OCI-LY1 (cell line): ENCODE data around the gene AFF4.
"Not testable (repeated sequence)": the region's sequence is repeated elsewhere in the genome, so short reads cannot be mapped to it uniquely, and the experiment has no call there.

ENCODE experiments used
- H2AFZ ChIP-seq: fragments of 200-600 bp; sonication (generic), shearing (Covaris generic); 2 replicates; pipeline ENCODE4 v1.6.0; 2014; ENCODE audit warnings: antibody characterized with exemption, mild to moderate bottlenecking, low read length
- H3F3A ChIP-seq: fragments of 200-600 bp; sonication (generic), shearing (Covaris generic); 2 replicates; pipeline ENCODE4 v1.6.0; 2014; ENCODE audit warnings: mild to moderate bottlenecking, antibody characterized with exemption, low read length, moderate library complexity; ENCODE audit not compliant: insufficient read depth
- H3K27ac ChIP-seq: fragments of 200-600 bp; sonication (generic); 2 replicates; pipeline ENCODE4 v1.5.1; 2014; ENCODE audit warnings: low read length, mixed run types, mild to moderate bottlenecking, low read depth; ENCODE audit not compliant: poor library complexity, severe bottlenecking
- H3K27me3 ChIP-seq: fragments of 200-600 bp; sonication (generic); 2 replicates; pipeline ENCODE4 v1.6.0; 2014; ENCODE audit warnings: antibody characterized with exemption, mild to moderate bottlenecking, low read length, moderate library complexity; ENCODE audit not compliant: insufficient read depth
- H3K36me3 ChIP-seq: fragments of 200-600 bp; sonication (generic); 2 replicates; pipeline ENCODE4 v1.6.1; 2014; ENCODE audit warnings: mild to moderate bottlenecking, antibody characterized with exemption, low read length, moderate library complexity, mixed read lengths; ENCODE audit not compliant: insufficient read depth
- H3K4me1 ChIP-seq: fragments of 200-600 bp; sonication (generic); 2 replicates; pipeline ENCODE4 v1.5.1; 2014; ENCODE audit warnings: mild to moderate bottlenecking, low read length, moderate library complexity; ENCODE audit not compliant: insufficient read depth, severe bottlenecking
- H3K4me2 ChIP-seq: fragments of 200-600 bp; sonication (generic), shearing (Covaris generic); 2 replicates; pipeline ENCODE4 v1.6.1; 2014; ENCODE audit warnings: low read length
- H3K4me3 ChIP-seq: fragments of 200-600 bp; sonication (generic); 2 replicates; pipeline ENCODE4 v1.5.1; 2014; ENCODE audit warnings: low read length, low read depth, mild to moderate bottlenecking, mixed read lengths; ENCODE audit not compliant: poor library complexity, severe bottlenecking
- H3K79me2 ChIP-seq: fragments of 200-600 bp; shearing (Covaris generic); 2 replicates; pipeline ENCODE4 v1.6.1; 2016; ENCODE audit warnings: mixed run types, low read length, mixed read lengths; ENCODE audit not compliant: insufficient read depth
- H3K9ac ChIP-seq: fragments of 200-600 bp; sonication (generic), shearing (Covaris generic); 2 replicates; pipeline ENCODE4 v1.6.1; 2014; ENCODE audit warnings: mild to moderate bottlenecking, low read length, mixed read lengths
- H3K9me2 ChIP-seq: fragments of 200-600 bp; sonication (generic), shearing (Covaris generic); 2 replicates; pipeline ENCODE4 v1.6.1; 2014; ENCODE audit warnings: low read depth, mild to moderate bottlenecking, low read length, mixed read lengths
- H3K9me3 ChIP-seq: fragments of 200-600 bp; shearing (Covaris generic); 2 replicates; pipeline ENCODE4 v1.6.1; 2014; ENCODE audit warnings: low read length, mixed read lengths
- H4K20me1 ChIP-seq: fragments of 200-600 bp; sonication (generic), shearing (Covaris generic); 2 replicates; pipeline ENCODE4 v1.6.0; 2016; ENCODE audit warnings: mild to moderate bottlenecking, low read length; ENCODE audit not compliant: insufficient read depth
- EZH2 ChIP-seq: fragments of 200-600 bp; sonication (generic), shearing (Covaris generic); IDR thresholded peaks from 2 replicates; pipeline ENCODE4 v1.8.0; 2017; ENCODE audit warnings: borderline replicate concordance, mixed run types, mild to moderate bottlenecking, antibody characterized with exemption, low read length, moderate library complexity, mixed read lengths
- TF ChIP-seq, protein P1 (sequence below): fragments of 200-600 bp; sonication (generic), shearing (Covaris generic); IDR thresholded peaks from 2 replicates; pipeline ENCODE4 v1.5.1; 2017; ENCODE audit warnings: mild to moderate bottlenecking, antibody characterized with exemption, low read length, moderate library complexity, mixed read lengths

The AFF4 gene

DNA sequence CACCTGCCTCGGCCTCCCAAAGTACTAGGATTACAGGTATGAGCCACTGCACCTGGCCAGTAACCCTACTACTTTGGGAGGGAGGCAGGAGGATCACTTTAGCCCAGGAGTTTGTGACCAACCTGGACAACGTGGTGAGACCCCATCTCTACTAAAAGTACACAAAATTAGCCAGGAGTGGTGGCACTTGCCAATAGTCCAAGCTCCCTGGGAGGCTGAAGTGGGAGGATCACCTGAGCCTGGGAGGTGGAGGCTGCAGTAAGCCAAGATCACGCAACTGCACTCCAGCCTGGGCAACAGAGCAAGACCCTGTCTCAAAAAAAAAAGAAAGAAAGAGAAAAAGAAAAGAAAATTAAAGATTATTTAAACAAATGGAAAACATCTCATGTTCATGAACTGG lies 107.4 kb downstream of the AFF4 start:
- H3K9me2 ChIP-seq: no peaks in the 10 kb centered on the region
- no peaks in the 10 kb centered on the region for H3K79me2 ChIP-seq
- no peak for TF ChIP-seq EZH2
- TF ChIP-seq, protein P1, sequence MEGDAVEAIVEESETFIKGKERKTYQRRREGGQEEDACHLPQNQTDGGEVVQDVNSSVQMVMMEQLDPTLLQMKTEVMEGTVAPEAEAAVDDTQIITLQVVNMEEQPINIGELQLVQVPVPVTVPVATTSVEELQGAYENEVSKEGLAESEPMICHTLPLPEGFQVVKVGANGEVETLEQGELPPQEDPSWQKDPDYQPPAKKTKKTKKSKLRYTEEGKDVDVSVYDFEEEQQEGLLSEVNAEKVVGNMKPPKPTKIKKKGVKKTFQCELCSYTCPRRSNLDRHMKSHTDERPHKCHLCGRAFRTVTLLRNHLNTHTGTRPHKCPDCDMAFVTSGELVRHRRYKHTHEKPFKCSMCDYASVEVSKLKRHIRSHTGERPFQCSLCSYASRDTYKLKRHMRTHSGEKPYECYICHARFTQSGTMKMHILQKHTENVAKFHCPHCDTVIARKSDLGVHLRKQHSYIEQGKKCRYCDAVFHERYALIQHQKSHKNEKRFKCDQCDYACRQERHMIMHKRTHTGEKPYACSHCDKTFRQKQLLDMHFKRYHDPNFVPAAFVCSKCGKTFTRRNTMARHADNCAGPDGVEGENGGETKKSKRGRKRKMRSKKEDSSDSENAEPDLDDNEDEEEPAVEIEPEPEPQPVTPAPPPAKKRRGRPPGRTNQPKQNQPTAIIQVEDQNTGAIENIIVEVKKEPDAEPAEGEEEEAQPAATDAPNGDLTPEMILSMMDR: no peak
- H3K4me1 ChIP-seq: no peaks in the 10 kb centered on the region
- H3K9ac ChIP-seq: no peak overlapping the region
- no peak overlapping the region for H3K27ac ChIP-seq
- no peaks in the 10 kb centered on the region for H3F3A ChIP-seq
- no peak overlapping the region for H3K4me2 ChIP-seq
- no peaks in the 10 kb centered on the region for H3K36me3 ChIP-seq
- H3K27me3 ChIP-seq: no peaks in the 10 kb centered on the region; the same call in 1 of the 2 replicates
- H4K20me1 ChIP-seq: no peaks in the 10 kb centered on the region
- H3K9me3 ChIP-seq: no peaks in the 10 kb centered on the region
- H2AFZ ChIP-seq: no peak overlapping the region
- no peak overlapping the region for H3K4me3 ChIP-seq

DNA sequence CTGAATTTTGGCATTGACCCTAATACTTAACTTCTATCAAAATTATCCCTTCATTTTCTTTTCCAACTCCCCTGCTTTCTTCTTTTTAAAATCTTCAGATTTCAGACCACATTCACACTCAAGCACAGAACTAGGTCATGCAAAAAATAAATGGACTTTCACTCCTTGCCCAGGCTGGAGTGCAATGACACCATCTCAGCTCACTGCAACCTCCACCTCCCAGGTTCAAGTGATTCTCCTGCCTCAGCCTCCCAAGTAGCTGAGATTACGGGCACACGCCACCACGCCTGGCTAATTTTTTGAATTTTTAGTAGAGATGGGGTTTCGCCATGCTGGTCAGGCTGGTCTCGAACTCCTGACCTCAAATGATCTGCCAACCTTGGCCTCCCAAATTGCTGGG lies 108.4 kb downstream of the AFF4 start:
- H4K20me1 ChIP-seq, H3K9me3 ChIP-seq, H3K27ac ChIP-seq: not testable (repeated sequence)

DNA sequence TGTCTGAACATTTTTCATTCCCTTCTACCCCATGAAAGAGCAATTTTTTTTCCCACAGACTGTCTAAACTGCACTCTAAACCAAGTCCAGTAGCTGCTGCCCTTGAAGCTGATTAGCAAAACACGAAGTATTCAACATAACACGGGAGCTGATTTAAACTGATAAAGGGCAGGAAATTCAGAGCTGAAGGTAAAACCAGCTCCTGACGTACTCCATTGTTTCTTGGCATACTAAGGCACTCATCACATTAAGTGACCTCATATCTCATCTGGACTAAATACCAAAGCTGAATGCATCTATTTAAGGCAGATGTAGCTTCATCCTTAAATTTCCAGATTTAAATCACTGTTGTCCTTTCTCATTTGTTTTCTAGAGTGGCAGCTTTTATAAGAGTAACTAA lies 109.1 kb downstream of the AFF4 start:
- H3K9ac ChIP-seq: no peak overlapping the region
- no peaks in the 10 kb centered on the region for H3K36me3 ChIP-seq
- H3F3A ChIP-seq: no peaks in the 10 kb centered on the region
- H4K20me1 ChIP-seq: no peaks in the 10 kb centered on the region
- no peaks in the 10 kb centered on the region for H3K9me2 ChIP-seq
- H3K4me2 ChIP-seq: no peak overlapping the region
- H3K27me3 ChIP-seq: no peaks in the 10 kb centered on the region; the same call in 1 of the 2 replicates
- no peak overlapping the region for H2AFZ ChIP-seq
- H3K4me3 ChIP-seq: no peak overlapping the region
- no peaks in the 10 kb centered on the region for H3K4me1 ChIP-seq
- H3K27ac ChIP-seq: no peak overlapping the region
- TF ChIP-seq EZH2: no peak
- TF ChIP-seq, protein P1: no peak
- no peaks in the 10 kb centered on the region for H3K79me2 ChIP-seq
- no peaks in the 10 kb centered on the region for H3K9me3 ChIP-seq

More for the DNA sequence above, 108.4 kb downstream of the AFF4 start:
- H3K4me2 ChIP-seq, H3K9me2 ChIP-seq, H3F3A ChIP-seq, H3K27me3 ChIP-seq, H3K9ac ChIP-seq, H2AFZ ChIP-seq, H3K36me3 ChIP-seq, H3K4me1 ChIP-seq, H3K79me2 ChIP-seq, H3K4me3 ChIP-seq: not testable (repeated sequence)

DNA sequence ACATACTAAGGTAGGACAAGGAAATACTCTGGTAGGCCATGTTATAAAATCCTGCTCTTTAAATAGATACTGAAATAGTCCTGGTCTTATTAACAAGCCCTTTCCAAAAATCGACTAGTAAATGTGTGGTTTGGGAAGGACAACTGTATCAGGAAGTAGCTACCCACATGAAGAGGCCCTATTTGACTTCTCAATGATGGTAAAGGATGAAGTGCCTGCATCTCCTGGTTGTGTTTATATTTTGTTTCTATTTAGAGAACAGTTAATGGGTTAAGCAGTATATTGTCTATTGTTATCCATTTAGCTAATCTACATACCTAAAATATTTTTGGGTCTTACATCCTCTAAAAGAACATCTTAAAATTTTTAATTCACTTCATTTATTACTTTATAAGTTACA lies 109.6 kb downstream of the AFF4 start:
- H3K9ac ChIP-seq: no peak overlapping the region
- no peaks in the 10 kb centered on the region for H3K4me1 ChIP-seq
- H3F3A ChIP-seq: no peaks in the 10 kb centered on the region
- no peak overlapping the region for H3K27ac ChIP-seq
- no peak overlapping the region for H3K4me2 ChIP-seq
- no peaks in the 10 kb centered on the region for H3K79me2 ChIP-seq
- H3K9me3 ChIP-seq: no peaks in the 10 kb centered on the region
- no peak overlapping the region for H3K4me3 ChIP-seq
- H3K27me3 ChIP-seq: no peaks in the 10 kb centered on the region; the same call in 1 of the 2 replicates
- no peaks in the 10 kb centered on the region for H3K9me2 ChIP-seq
- no peaks in the 10 kb centered on the region for H4K20me1 ChIP-seq
- TF ChIP-seq, protein P1: no peak
- no peak for TF ChIP-seq EZH2
- no peaks in the 10 kb centered on the region for H3K36me3 ChIP-seq
- H2AFZ ChIP-seq: no peak overlapping the region
